A549 (cell line): ENCODE results near the gene TP53I11.

Experiments used
- BCL3 ChIP-seq: fragments of >200 bp; sonication (Bioruptor Twin); formaldehyde crosslinking; IDR thresholded peaks from 3 replicates; pipeline ENCODE4 v1.6.1; 2016
- CTCF ChIP-seq: fragments of >200 bp; sonication (Bioruptor Twin); formaldehyde crosslinking; IDR thresholded peaks from 3 replicates; pipeline ENCODE4 v1.5.1; 2016
- HEYL ChIP-seq: fragments of 250-450 bp; sonication (Bioruptor Pico); IDR thresholded peaks from 2 replicates; pipeline ENCODE4 v1.8.0; 2021; ENCODE audit warnings: mild to moderate bottlenecking, moderate library complexity
- KDM1A ChIP-seq: fragments of 200-600 bp; sonication (generic); IDR thresholded peaks from 2 replicates; pipeline ENCODE4 v1.6.1; 2016; ENCODE audit warnings: low read depth, mild to moderate bottlenecking
- RAD21 ChIP-seq, 2 experiments: fragments of >200 bp in 1 of 2; sonication (Bioruptor Twin) in 1 of 2; formaldehyde crosslinking in 1 of 2; IDR thresholded peaks in 1 of 2; conservative IDR thresholded peaks in 1 of 2; 2 replicates in 1 of 2; 3 replicates in 1 of 2; pipeline ENCODE4 v1.6.1; 2012 to 2018; ENCODE audit warnings: inconsistent platforms in 1 of 2
- RFX5 ChIP-seq: fragments of 450-650 bp; IDR thresholded peaks from 2 replicates; pipeline ENCODE4 v1.7.1; 2014; ENCODE audit warnings: antibody characterized with exemption, mild to moderate bottlenecking, moderate library complexity
- RNF2 ChIP-seq: fragments of 200-600 bp; sonication (generic); IDR thresholded peaks from 2 replicates; pipeline ENCODE4 v1.6.1; 2016; ENCODE audit warnings: low read depth, mild to moderate bottlenecking, antibody characterized with exemption, moderate library complexity, borderline replicate concordance
- SMC3 ChIP-seq: fragments of >200 bp; sonication (Bioruptor Twin); formaldehyde crosslinking; IDR thresholded peaks from 3 replicates; pipeline ENCODE4 v1.6.1; 2018; ENCODE audit warnings: inconsistent platforms
- ZFP36 ChIP-seq: fragments of 450-650 bp; IDR thresholded peaks from 2 replicates; pipeline ENCODE4 v1.6.1; 2014; ENCODE audit warnings: borderline replicate concordance; ENCODE audit not compliant: partially characterized antibody

- TF ChIP-seq SMC3 = no peak
- TF ChIP-seq CTCF = no peak
- TF ChIP-seq RAD21 (conservative IDR thresholded peaks at IDR 0.05 in 1 of 2, IDR thresholded peaks at IDR 0.05 in 1 of 2) = no peak
- no peak for TF ChIP-seq BCL3
- TF ChIP-seq RNF2 = no peak
- no peak for TF ChIP-seq ZFP36
- no peak for TF ChIP-seq KDM1A
- TF ChIP-seq HEYL (CRISPR knock-in tag) = no peak
- no peak for TF ChIP-seq RFX5
Observed at GRCh38 chr11:44886790-44887140, 63.9 kb downstream of the TP53I11 start.
